Measurements from ENCODE around the gene TBX18.

GRCh38 chr6:84657486-84657885 lies 106.9 kb downstream of the TBX18 start:
- TF ChIP-seq CTCF (IDR thresholded peaks at IDR 0.05) (no peak), POLR2A (IDR thresholded peaks at IDR 0.05) (no peak)

Data from uterus (tissue), 2 donors.